GM12873 (cell line): ENCODE results near the gene SLCO3A1.

Experiments used
- TF ChIP-seq, protein P1 (sequence below): IDR thresholded peaks from 2 replicates; pipeline ENCODE4 v1.5.1; 2012; ENCODE audit warnings: low read depth, mild to moderate bottlenecking, moderate library complexity, low read length, control low read depth; ENCODE audit not compliant: insufficient read depth; ENCODE audit errors: missing control alignments

SLCO3A1 gene

DNA sequence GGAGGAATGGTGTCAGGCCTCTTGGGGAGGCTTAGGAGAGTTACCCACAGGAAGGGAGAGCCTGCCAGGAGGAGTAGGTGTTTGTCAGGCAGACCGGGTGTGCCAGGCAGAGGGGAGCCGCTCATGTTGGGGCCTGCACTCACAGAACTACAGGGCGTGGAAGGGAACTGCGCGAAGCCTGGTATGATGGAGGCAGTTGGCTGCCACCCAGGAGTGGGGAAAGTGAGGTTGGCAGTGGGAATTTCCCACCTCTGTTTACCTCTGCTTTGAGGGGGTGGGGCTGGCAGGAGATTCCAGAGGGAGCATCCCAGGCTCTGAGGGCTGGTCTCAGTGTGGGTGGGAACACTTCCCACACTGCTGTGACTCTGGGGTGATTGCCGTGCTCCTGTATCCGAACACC is 99.9 kb downstream of the SLCO3A1 start:
- TF ChIP-seq, protein P1, sequence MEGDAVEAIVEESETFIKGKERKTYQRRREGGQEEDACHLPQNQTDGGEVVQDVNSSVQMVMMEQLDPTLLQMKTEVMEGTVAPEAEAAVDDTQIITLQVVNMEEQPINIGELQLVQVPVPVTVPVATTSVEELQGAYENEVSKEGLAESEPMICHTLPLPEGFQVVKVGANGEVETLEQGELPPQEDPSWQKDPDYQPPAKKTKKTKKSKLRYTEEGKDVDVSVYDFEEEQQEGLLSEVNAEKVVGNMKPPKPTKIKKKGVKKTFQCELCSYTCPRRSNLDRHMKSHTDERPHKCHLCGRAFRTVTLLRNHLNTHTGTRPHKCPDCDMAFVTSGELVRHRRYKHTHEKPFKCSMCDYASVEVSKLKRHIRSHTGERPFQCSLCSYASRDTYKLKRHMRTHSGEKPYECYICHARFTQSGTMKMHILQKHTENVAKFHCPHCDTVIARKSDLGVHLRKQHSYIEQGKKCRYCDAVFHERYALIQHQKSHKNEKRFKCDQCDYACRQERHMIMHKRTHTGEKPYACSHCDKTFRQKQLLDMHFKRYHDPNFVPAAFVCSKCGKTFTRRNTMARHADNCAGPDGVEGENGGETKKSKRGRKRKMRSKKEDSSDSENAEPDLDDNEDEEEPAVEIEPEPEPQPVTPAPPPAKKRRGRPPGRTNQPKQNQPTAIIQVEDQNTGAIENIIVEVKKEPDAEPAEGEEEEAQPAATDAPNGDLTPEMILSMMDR = no peak

DNA sequence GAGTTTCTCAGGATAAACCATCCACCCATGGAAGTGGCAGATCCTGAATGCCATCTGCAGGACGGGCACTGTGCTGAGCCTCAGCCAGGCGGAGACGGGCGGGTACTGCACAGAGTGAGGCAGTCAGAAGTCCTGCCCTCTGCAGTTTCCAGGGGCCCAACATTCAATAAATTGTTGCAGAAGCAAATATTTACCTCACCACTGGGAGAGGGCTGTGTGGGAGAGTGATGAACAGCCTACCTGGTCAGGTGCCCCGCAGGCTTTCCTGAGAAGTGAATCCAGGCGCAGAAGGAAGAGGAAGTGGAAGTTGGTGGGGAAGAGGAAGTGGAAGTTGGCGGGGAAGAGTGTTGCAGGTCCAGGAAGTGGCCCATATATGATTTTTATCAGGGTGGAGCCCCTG is 100.8 kb downstream of the SLCO3A1 start:
- TF ChIP-seq, protein P1 = no peak

DNA sequence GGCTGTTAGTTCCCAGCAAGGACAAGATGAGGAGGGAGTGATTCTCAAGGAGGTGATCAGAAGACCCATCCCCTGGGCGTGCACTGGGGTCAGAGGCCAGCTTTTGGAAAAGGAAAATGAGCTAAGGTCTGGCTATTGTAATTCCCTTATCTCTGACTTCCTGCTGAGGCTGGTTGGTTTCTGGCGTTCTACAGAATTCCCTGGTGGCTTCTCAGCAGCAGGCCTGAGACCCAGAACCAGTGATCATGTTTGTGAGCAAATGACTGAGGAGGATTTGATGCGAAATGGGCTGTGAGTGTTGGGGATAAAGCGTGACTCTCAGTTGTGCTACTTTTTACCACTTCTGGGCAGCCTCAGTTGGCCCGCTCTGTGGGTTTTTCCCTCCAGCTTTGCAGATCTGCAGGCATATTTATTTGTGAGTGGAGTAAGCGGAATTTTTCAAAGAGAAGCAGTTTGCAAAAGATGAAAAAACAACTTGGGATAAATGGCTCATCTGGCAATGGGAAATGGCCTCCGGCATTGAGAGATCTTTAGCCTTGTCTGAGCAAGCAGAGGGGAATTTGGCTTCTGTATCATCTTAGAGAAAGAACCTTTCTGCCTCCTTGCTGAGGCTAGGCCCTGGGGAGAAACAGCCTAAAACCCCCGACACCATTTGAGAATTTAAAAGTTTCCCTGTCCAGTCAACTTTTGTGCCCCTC is 102.7 kb downstream of the SLCO3A1 start:
- TF ChIP-seq, protein P1 = no peak

DNA sequence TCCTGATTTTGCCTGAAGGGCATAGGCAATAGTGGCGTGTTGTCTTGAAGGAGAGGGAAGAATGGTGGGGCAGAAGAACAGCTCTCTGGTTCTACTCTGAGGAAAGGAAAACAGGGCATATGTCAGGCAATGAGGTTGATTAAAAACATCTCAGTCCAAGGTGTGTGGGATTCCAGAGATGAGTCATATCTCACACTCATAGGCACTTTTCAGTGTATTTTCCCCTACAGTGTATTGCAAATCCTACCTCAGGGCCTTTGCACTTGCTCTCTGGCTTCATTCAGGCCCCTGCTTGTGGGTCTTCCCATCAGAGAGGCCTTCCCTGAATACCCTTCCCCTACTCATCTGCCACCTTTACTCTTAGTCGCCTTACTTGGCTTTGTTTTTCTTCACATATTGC is 107.8 kb downstream of the SLCO3A1 start:
- TF ChIP-seq, protein P1 = no peak

DNA sequence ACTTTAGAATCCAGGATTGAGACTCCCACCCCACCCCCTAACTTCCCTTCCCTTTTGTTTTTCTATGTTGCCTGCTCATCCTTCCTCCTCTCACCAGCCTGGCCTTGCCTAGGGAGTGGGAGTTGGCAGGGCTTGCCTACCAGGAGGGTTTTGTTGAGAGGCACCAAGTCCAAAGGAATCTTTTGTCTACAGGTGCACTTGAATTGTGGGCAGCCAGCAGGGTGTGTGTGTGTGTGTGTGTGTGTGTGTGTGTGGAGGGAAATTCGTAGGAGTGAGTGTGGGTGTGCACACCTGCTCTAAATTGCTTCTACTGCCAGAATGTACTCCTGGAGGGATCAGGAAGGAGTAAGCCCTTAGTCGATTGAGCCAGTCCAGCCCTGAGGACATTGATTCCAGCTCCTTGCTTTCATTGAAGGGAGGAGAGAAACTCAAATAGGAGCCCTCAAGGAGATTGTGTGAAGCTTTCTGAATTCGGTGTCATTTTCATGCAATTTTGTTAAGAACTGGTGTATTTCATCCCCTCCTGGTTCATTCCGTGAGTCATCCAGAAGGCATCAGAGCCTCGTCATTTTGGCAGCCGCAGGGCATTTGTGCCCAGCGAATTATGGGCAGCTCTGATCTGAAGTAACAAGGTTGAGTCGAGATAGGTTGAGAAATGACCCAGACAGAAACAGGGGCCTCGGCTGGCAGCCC is 112.1 kb downstream of the SLCO3A1 start:
- TF ChIP-seq, protein P1 = no peak

DNA sequence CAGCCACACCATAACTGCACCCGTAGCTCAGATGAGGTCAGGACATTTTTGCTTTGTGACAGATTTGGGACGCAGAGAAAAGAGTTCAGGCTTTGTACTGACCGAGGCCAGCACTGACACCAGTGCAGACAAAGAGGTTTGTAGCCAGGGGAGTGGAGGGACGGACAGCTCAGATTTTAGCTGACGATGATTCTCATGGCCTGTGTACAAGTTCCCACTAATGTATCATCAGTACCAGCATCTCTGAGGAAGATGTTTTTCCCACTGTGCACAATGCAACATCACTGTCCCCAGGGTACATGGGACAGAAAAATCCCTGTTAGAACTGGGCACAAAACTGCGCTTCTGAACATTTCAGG is 112.7 kb downstream of the SLCO3A1 start:
- TF ChIP-seq, protein P1 = no peak

DNA sequence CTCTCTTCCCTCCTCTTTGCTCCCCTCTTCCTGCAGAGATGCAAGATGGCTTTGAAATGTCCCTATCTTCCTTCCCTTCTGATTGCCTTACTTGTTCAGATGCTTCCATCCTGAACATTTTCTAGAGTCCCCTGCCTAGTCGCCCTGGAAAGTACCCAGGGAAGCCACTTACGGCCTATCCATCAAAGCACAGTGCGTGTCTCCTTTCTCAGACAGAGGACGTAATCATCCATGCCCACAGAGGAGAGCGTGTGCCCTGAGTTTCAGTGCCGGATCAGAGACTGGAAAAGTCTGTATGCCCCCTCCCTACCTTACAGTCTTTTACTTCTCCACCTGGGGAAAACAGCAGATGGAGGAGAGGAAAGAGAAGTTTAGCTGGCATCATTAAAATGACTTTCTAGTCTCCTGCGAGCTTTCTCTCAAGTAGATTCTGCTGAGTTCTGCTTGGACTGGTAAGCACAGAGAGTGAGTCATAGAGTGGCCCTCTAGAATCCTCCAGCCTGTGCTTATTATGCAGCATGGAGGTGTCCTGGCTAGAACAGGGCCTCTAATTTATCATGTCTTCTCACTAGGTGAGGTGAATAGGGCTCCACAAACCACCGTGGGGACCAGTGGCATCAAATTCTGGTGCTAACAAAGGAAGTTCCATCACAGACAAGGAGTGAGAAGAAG is 114.6 kb downstream of the SLCO3A1 start:
- TF ChIP-seq, protein P1 = no peak
